ENCODE results near the gene SLC8A2. TPM values are rescaled to one million over a fixed set of nuclear protein-coding genes. Genes with fewer than 3 reads are reported as not detected.

SLC8A2 gene
- total RNA-seq, 1 donor from 2014 or later = 0.70 TPM

GRCh38 chr19:47514869-47515588 is 43.3 kb upstream of the SLC8A2 start, which contains the start of gene NAPA:
TSS of gene NAPA (minus strand) at chr19:47515063. CDS start at chr19:47514940, 123 bp downstream.
- no peaks in the 10 kb centered on the region for H3K36me3 Mint-ChIP-seq (ENCODE audit: low read depth)
- peak; percentile 100 for DNase-seq (ENCODE audit: low read depth, low spot score)
- TF ChIP-seq CTCF (conservative IDR thresholded peaks at IDR 0.05) = no peak
- H3K27me3 Mint-ChIP-seq (ENCODE audit: low read depth) = peaks cover 9% of the 10 kb centered on the region
- H3K9me3 Mint-ChIP-seq = no peaks in the 10 kb centered on the region
- peak within 1 kb of the TSS; percentile 99 for H3K4me3 Mint-ChIP-seq
- H3K4me1 Mint-ChIP-seq = peaks cover 33% of the 10 kb centered on the region
- peak within 1 kb of the TSS; percentile 99 for H3K27ac Mint-ChIP-seq (ENCODE audit: unreplicated experiment)

GRCh38 chr19:47514151-47514868 is 42.6 kb upstream of the SLC8A2 start:
- TF ChIP-seq CTCF (conservative IDR thresholded peaks at IDR 0.05) = no peak
- peak overlapping the region; percentile 99 for H3K4me3 Mint-ChIP-seq

GRCh38 chr19:47512948-47513319 is 41.2 kb upstream of the SLC8A2 start:
- no peak for TF ChIP-seq CTCF (conservative IDR thresholded peaks at IDR 0.05)
- peak overlapping the region; percentile 29 for H3K27ac Mint-ChIP-seq (ENCODE audit: unreplicated experiment)
- peak overlapping the region; percentile 99 for H3K4me3 Mint-ChIP-seq
- H3K36me3 Mint-ChIP-seq (ENCODE audit: low read depth) = no peaks in the 10 kb centered on the region
- no peaks in the 10 kb centered on the region for H3K9me3 Mint-ChIP-seq
- no peaks in the 10 kb centered on the region for H3K27me3 Mint-ChIP-seq (ENCODE audit: low read depth)
- H3K4me1 Mint-ChIP-seq = peaks cover 33% of the 10 kb centered on the region
- no peak for DNase-seq (ENCODE audit: low read depth, low spot score)

More at GRCh38 chr19:47514151-47514868, 42.6 kb upstream of the SLC8A2 start:
- Mint-ChIP-seq H3K9me3 (no peaks in the 10 kb centered on the region), H3K36me3 (ENCODE audit: low read depth) (no peaks in the 10 kb centered on the region), H3K27me3 (ENCODE audit: low read depth) (peaks cover 5% of the 10 kb centered on the region), H3K4me1 (peaks cover 33% of the 10 kb centered on the region), H3K27ac (ENCODE audit: unreplicated experiment) (peak overlapping the region; percentile 99)
- no peak for DNase-seq (ENCODE audit: low read depth, low spot score)

GRCh38 chr19:47512183-47512947 is 40.7 kb upstream of the SLC8A2 start:
- Mint-ChIP-seq H3K9me3 (no peaks in the 10 kb centered on the region), H3K4me1 (peaks cover 33% of the 10 kb centered on the region), H3K36me3 (ENCODE audit: low read depth) (no peaks in the 10 kb centered on the region), H3K4me3 (peak overlapping the region; percentile 99), H3K27ac (ENCODE audit: unreplicated experiment) (peak overlapping the region; percentile 89), H3K27me3 (ENCODE audit: low read depth) (no peaks in the 10 kb centered on the region)
- no peak for TF ChIP-seq CTCF (conservative IDR thresholded peaks at IDR 0.05)
- no peak for DNase-seq (ENCODE audit: low read depth, low spot score)

GRCh38 chr19:47511681-47512080 is 40.0 kb upstream of the SLC8A2 start:
- no peaks in the 10 kb centered on the region for H3K27me3 Mint-ChIP-seq (ENCODE audit: low read depth)
- DNase-seq (ENCODE audit: low read depth, low spot score) = no peak
- peak overlapping the region; percentile 99 for H3K4me3 Mint-ChIP-seq
- no peaks in the 10 kb centered on the region for H3K36me3 Mint-ChIP-seq (ENCODE audit: low read depth)
- peak overlapping the region; percentile 89 for H3K27ac Mint-ChIP-seq (ENCODE audit: unreplicated experiment)
- peaks cover 33% of the 10 kb centered on the region for H3K4me1 Mint-ChIP-seq
- no peak for TF ChIP-seq CTCF (conservative IDR thresholded peaks at IDR 0.05)
- no peaks in the 10 kb centered on the region for H3K9me3 Mint-ChIP-seq

Data from neural crest cell (in vitro differentiated cells).